Effector memory CD8-positive, alpha-beta T cell (primary cell): ENCODE measurements around the gene SIK2.
"Not testable (repeated sequence)": the region's sequence is repeated elsewhere in the genome, so short reads cannot be mapped to it uniquely, and the experiment has no call there.

ENCODE experiments used
- ATAC-seq: fragments of 150-1000 bp; cut with Tn5 transposase; replicated peaks from 2 replicates; pipeline ENCODE4 v1.10.0; 2021; ENCODE audit warnings: mild to moderate bottlenecking, moderate library complexity
- DNase-seq, 3 experiments: peaks; one replicate each; pipeline ENCODE4 v3.0.0; 2021
- H3K27ac Mint-ChIP-seq, 2 donors: one replicate each; pipeline ENCODE4 v1.8.0; 2022; ENCODE audit warnings: mild to moderate bottlenecking in 2 of 2, mixed read lengths in 2 of 2, moderate library complexity in 2 of 2
- H3K27me3 Mint-ChIP-seq, 2 donors: one replicate each; pipeline ENCODE4 v1.8.0; 2022; ENCODE audit warnings: mixed read lengths in 2 of 2
- H3K36me3 Mint-ChIP-seq: one replicate; pipeline ENCODE4 v1.8.0; 2022; ENCODE audit warnings: mild to moderate bottlenecking, moderate library complexity, mixed read lengths; ENCODE audit not compliant: insufficient read depth
- H3K4me1 Mint-ChIP-seq, 2 donors: one replicate each; pipeline ENCODE4 v1.8.0; 2022; ENCODE audit warnings: low read depth in 2 of 2, mixed read lengths in 2 of 2
- H3K4me3 Mint-ChIP-seq, 2 donors: one replicate each; pipeline ENCODE4 v1.8.0; 2022; ENCODE audit warnings: mild to moderate bottlenecking in 2 of 2, mixed read lengths in 2 of 2, moderate library complexity in 2 of 2
- H3K9me3 Mint-ChIP-seq, 2 donors: one replicate each; pipeline ENCODE4 v1.8.0; 2022; ENCODE audit warnings: mixed read lengths in 2 of 2

The SIK2 gene

DNA sequence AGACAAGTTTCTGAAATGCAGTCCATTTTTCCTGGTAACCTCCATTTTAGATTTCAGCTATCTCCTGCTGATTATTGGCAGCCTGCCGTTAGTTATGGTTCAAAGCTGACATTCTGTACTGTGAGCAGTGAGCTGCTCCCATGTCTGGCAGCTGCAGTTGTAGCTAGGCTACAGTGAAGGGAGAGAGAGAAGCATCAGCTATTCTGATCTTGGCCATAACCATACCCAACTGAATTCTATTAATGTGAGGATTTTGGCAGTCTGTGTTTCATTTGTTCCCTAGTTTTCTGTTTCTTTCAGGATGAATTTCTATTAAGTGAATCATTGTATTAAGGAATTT, 33.4 kb downstream of the SIK2 start:
- Mint-ChIP-seq H3K4me3 (no peak overlapping the region), H3K4me1 (peaks cover 15 to 25% of the 10 kb centered on the region in 2 donors), H3K27me3 (no peaks in the 10 kb centered on the region), H3K27ac (no peak overlapping the region), H3K9me3 (no peaks in the 10 kb centered on the region), H3K36me3 (no peaks in the 10 kb centered on the region)
- DNase-seq (no peak), ATAC-seq (no peak)

DNA sequence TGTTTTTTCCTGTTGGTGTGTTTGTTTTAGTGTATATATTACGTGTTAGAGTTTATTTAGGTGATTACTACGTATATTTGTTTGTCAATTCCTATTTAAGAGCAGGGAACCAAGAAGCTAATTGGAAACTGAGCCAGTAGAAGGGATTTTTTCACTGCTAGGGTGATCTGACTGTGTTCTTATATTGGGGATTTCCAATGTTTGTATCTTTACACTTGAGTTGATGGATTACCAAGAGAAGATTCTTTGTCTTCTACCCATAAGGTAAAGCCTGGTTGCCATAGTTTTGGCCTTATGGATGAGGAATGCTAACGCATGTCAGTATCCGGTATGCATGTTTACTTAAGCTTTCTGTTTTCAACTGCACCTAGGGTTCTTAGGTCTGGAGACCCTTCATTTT, 35.6 kb downstream of the SIK2 start:
- DNase-seq (no peak), ATAC-seq (no peak)
- no peak overlapping the region for H3K27ac Mint-ChIP-seq
- H3K4me3 Mint-ChIP-seq, result no peak overlapping the region
- no peaks in the 10 kb centered on the region for H3K27me3 Mint-ChIP-seq
- H3K4me1 Mint-ChIP-seq, result peaks cover 19 to 36% of the 10 kb centered on the region in 2 donors
- no peaks in the 10 kb centered on the region for H3K9me3 Mint-ChIP-seq
- no peaks in the 10 kb centered on the region for H3K36me3 Mint-ChIP-seq

DNA sequence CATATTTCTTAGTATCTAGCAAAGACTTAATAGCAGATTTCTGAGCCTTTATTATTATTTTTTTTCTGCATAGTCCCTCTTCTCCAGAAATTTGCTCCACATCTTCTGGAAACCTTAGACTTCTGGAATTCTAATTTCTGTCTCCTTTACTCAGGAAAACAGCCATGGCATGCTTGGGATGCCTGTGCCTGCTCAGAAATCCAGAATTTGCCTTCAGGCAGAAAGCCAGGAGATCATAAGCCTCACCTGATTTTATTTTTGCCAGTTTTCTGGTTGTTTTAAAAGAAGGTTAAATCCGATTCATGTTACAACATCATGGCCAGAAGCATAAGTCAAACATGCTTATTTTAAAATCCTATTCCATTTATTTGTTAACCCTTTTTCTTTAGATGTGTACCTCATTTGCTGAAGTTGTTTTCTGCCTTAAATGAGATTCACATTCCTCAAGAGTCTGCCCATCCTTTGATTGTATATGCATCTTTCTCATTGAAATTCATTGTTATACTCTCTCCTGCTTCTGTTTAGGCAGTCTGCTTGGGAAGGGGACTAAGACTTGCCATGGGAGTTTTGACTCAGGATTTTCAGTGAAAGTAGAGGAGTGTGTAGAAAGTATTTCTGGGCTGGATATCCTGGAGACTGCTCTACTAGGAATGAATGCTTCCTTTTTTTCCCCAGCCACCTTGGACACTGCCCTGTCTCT, 37.1 kb downstream of the SIK2 start:
- Mint-ChIP-seq H3K9me3 (no peaks in the 10 kb centered on the region), H3K4me3 (no peak overlapping the region), H3K27ac (no peak overlapping the region), H3K27me3 (no peaks in the 10 kb centered on the region), H3K36me3 (no peaks in the 10 kb centered on the region), H3K4me1 (peaks cover 17 to 36% of the 10 kb centered on the region in 2 donors)
- no peak for DNase-seq
- ATAC-seq, result no peak

DNA sequence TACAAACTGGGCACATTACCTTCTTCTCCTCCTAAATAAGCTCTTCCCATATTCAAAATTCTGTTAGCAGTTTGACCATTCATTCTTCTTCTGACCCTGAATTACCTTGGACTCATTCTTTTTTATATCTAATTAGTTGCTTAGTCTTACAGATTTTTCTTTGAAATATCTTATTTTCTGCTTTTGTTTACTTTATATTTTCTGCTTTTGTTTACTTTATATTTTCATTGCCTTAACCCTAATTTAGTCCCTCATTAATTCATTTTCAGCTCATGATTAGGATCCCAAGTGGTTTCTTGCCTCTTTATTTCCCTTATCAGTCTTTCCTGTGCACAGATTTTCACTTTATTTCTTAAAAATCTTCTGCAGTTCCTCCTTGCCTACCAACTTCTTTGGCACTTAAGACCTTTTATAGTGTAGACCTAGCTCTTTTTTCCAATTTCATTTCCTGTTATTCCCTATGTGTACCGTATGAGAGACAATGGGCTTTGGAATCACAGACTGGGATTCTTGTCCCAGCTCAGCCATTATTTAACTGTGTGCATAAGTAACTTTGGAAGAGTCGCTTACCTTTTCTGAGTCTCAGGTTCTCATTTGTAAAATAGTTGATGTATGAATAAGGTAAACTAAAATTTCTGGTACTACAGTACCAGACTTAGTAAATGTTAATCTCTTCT, 39.2 kb downstream of the SIK2 start:
- Mint-ChIP-seq H3K4me3 (no peak overlapping the region), H3K27ac (no peak overlapping the region), H3K27me3 (no peaks in the 10 kb centered on the region), H3K36me3 (no peaks in the 10 kb centered on the region), H3K4me1 (peaks cover 12 to 24% of the 10 kb centered on the region in 2 donors), H3K9me3 (no peaks in the 10 kb centered on the region)
- ATAC-seq (no peak), DNase-seq (no peak)

DNA sequence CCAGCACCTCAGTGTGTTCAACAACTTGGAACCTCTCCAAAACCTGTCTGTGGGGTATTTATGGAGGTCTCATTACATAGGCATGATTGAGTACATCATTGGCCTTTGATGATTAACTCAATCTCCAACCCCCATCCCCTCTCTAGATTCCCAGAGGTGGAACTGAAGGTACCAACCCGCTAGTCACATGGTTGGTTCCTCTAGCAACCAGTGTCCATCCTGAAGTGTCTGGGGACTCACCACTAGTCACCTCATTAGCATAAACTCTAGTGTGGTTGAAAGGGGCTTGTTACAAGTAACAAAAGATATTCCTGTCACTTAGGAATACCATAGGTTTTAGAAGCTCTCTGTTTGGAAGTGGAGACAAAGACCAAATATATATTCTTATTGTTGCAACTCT, 40.3 kb downstream of the SIK2 start:
- no peak for ATAC-seq
- H3K27ac Mint-ChIP-seq, result no peak overlapping the region
- no peaks in the 10 kb centered on the region for H3K9me3 Mint-ChIP-seq
- no peaks in the 10 kb centered on the region for H3K27me3 Mint-ChIP-seq
- no peak overlapping the region for H3K4me3 Mint-ChIP-seq
- peaks cover 12 to 23% of the 10 kb centered on the region in 2 donors for H3K4me1 Mint-ChIP-seq
- no peaks in the 10 kb centered on the region for H3K36me3 Mint-ChIP-seq
- DNase-seq, result no peak

DNA sequence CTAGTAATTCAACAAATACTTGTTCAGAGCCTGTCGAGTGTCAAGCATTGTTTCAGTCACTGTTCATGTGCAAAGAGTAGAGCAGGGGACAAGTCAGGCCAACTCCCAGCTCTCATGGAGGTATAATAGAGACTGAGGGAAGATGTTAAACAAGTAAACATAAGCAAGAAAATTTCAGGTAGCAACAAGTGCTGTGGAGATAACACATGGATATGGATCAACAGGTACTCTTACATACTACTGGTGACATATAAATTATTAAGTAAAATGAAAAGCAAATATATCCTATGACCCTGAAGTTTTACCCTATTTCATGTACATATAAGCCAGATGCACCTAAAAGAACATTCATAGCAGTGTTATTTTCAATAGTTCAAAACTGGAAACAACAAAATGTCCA, 42.7 kb downstream of the SIK2 start:
- Mint-ChIP-seq H3K27ac (no peak overlapping the region), H3K4me3 (no peak overlapping the region), H3K27me3 (no peaks in the 10 kb centered on the region), H3K9me3 (no peaks in the 10 kb centered on the region), H3K4me1 (peaks cover 6 to 11% of the 10 kb centered on the region in 2 donors), H3K36me3 (no peaks in the 10 kb centered on the region)
- no peak for DNase-seq
- no peak for ATAC-seq

DNA sequence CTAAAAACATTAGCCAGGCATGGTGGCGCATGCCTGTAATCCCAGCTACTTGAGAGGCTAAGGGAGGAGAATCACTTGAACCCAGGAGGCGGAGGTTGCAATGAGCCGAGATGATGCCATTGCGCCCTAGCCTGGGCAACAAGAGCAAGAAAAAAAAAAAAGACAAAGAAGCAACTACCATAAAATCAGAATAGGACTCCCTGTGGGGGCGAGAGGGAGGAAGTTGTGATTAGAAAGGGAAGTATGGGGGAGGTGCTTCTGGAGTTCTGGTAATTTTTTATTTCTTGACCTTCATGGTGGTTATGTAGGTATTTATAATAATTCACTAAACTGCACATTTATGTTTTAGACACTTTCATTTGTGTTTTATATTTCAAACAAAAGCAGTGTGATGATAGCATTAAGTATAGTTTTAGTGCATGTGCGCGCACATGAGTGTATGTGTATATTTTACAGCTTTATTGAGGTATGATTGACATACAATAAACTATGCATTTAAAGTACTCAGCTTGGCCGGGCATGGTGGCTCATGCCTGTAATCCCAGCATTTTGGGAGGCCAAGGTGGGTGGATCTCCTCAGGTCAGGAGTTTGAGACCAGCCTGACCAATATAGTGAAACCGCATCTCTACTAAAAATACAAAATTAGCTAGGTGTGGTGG, 43.5 kb downstream of the SIK2 start:
- Mint-ChIP-seq H3K36me3 (no peaks in the 10 kb centered on the region), H3K4me3 (no peak overlapping the region), H3K27me3 (no peaks in the 10 kb centered on the region), H3K9me3 (no peaks in the 10 kb centered on the region), H3K4me1 (peaks cover 6 to 11% of the 10 kb centered on the region in 2 donors), H3K27ac (no peak overlapping the region)
- DNase-seq (no peak), ATAC-seq (no peak)

DNA sequence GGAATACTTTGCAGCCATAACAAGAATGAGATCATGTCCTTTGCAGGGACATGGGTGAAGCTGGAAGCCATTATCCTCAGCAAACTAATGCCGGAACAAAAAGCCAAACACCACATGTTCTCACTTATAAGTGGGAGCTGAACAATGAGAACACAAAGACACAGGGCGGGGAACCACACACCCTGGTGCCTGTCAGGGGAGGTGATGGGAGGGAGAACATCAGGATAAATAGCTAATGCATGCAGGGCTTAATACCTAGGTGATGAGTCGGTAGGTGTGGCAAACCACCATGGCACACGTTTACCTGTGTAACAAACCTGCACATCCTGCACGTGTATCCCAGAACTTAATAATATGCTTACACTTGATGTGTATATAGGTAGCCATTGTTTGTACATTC, 49.1 kb downstream of the SIK2 start:
- H3K27ac Mint-ChIP-seq, H3K9me3 Mint-ChIP-seq, DNase-seq, H3K27me3 Mint-ChIP-seq, ATAC-seq, H3K4me3 Mint-ChIP-seq, H3K4me1 Mint-ChIP-seq, H3K36me3 Mint-ChIP-seq: not testable (repeated sequence)

DNA sequence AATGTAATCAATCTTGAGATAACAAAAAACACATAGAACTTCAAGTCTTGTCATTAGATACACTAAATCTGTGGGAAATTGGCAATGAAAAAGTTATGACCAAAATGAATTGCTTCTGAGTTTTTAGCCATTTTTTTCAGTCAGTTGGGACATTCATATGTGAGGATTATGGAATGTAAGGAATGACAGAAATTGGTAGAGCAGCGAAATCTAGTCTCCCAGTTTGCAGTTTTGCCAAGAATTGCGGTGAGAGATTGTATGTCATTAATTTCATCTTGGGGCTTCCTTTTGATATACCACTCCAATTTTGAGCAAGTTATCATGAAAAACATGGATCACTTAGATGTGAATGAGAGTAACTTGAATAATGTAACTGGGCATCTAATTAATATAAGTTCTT, 49.9 kb downstream of the SIK2 start:
- H3K4me3 Mint-ChIP-seq, result no peak overlapping the region
- H3K27me3 Mint-ChIP-seq, result no peaks in the 10 kb centered on the region
- ATAC-seq (no peak), DNase-seq (no peak)
- H3K27ac Mint-ChIP-seq, result peak overlapping the region in 1 of 2 donors; percentile 10
- no peaks in the 10 kb centered on the region for H3K4me1 Mint-ChIP-seq
- H3K36me3 Mint-ChIP-seq, result no peaks in the 10 kb centered on the region
- H3K9me3 Mint-ChIP-seq, result no peaks in the 10 kb centered on the region

DNA sequence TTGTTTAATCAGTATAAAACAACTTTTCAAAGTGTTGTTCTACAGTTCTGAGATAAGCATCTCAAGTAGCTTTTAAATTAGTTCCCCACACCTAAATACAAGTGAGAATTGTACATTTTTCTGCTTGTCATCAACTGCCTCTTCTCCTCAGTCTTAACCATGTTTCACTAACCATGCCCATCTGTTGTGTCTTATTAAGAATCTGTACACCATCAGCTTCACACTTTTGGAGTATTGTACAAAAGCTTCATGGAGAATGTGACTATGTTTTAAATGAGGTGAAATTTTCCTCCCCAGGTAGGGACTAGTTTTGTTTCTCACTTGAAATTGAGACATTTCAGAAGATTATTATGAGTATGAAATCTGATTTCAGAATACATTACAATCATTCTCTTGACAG, 52.4 kb downstream of the SIK2 start:
- Mint-ChIP-seq H3K4me1 (peaks cover 0 to 5% of the 10 kb centered on the region in 2 donors), H3K36me3 (no peaks in the 10 kb centered on the region), H3K4me3 (no peak overlapping the region), H3K27me3 (no peaks in the 10 kb centered on the region), H3K9me3 (no peaks in the 10 kb centered on the region), H3K27ac (peak overlapping the region in 1 of 2 donors; percentile 64)
- no peak for ATAC-seq
- no peak for DNase-seq

DNA sequence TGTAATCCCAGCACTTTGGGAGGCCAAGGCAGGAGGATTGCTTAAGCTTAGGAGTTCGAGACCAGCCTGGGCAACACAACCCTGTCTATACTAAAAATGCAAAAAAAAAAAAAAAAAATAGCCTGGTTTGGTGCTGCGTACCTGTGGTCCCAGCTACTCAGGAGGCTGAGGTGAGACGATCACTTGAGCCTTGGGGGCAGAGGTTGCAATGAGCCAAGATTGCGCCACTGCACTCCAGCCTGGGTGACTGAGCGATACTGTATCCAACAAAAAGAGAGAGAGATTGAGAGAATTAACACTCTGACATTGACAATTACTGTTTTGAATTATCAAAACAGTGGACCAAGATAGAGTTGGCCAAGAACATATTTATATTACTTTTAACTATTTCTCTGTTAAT, 53.7 kb downstream of the SIK2 start:
- no peak overlapping the region for H3K4me3 Mint-ChIP-seq
- peaks cover 0 to 5% of the 10 kb centered on the region in 2 donors for H3K4me1 Mint-ChIP-seq
- H3K27me3 Mint-ChIP-seq, result no peaks in the 10 kb centered on the region
- DNase-seq, result no peak
- no peak overlapping the region for H3K27ac Mint-ChIP-seq
- no peaks in the 10 kb centered on the region for H3K36me3 Mint-ChIP-seq
- H3K9me3 Mint-ChIP-seq, result no peaks in the 10 kb centered on the region
- ATAC-seq, result no peak

DNA sequence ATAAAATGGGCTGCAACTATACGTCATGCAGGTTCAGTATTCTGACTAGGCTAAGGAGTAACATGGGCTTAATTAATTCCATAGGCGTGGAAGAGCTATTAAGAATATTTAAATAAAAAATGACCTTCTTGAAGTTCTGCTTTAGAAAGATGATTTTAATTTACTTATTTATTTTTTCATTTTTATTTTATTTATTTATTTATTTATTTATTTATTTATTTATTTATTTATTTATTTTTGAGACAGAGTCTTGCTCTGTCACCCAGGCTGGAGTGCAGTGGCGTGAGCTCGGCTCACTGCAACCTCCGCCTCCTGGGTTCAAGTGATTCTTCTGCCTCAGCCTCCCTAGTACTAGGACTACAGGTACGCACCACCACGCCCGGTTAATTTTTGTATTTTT, 55.7 kb downstream of the SIK2 start:
- H3K4me3 Mint-ChIP-seq, ATAC-seq, H3K4me1 Mint-ChIP-seq, H3K27ac Mint-ChIP-seq, DNase-seq, H3K36me3 Mint-ChIP-seq, H3K27me3 Mint-ChIP-seq, H3K9me3 Mint-ChIP-seq: not testable (repeated sequence)

DNA sequence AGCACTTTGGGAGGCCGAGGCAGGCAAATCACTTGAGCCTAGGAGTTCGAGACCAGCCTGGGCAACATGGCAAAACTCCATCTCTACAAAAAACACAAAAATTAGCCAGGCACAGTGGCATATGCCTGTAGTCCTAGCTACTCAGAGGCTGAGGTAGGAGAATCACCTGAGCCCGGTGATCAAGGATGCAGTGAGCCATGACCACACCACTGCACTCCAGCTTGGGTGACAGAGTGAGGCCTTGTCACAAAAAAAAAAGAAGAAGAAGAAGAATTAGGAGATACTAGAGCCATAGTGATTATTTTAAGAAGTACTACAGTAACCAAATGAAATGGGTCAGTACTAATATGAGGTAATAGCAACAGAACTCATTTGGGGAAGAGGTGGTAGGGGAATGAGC, 56.2 kb downstream of the SIK2 start:
- not testable (repeated sequence) for H3K4me3 Mint-ChIP-seq, ATAC-seq, DNase-seq, H3K9me3 Mint-ChIP-seq, H3K36me3 Mint-ChIP-seq, H3K27me3 Mint-ChIP-seq
- peaks cover 5 to 10% of the 10 kb centered on the region in 2 donors for H3K4me1 Mint-ChIP-seq
- H3K27ac Mint-ChIP-seq, result peak overlapping the region in 1 of 2 donors; percentile 32
